Skin of body (tissue), 2 donors: Measurements from ENCODE around the gene PLCXD3. TPM values are rescaled to one million over a fixed set of nuclear protein-coding genes. Genes with fewer than 3 reads are reported as not detected.

Source experiments
- DNase-seq: peaks from one replicate; lab custom pipeline; 2025; lab: John Stamatoyannopoulos, UW
- total RNA-seq: library from RNA; depleted of rRNA; stranded (reverse); fragments of >200 nt; gene quantifications from one replicate; pipeline ENCODE4 v1.2.3, GENCODE V29; 2014

PLCXD3 gene
- 0.10 TPM for total RNA-seq

GRCh38 chr5:41510176-41510831 is at the start of gene PLCXD3:
TSS of gene PLCXD3 (minus strand) at chr5:41510601. CDS start at chr5:41510526, 75 bp downstream.
- no peak for DNase-seq

- DNase-seq, result no peak
Observed at GRCh38 chr5:41559184-41559583, 48.8 kb upstream of the PLCXD3 start.

GRCh38 chr5:41558295-41558694 is 47.9 kb upstream of the PLCXD3 start:
- no peak for DNase-seq

- DNase-seq, result no peak
Observed at GRCh38 chr5:41547991-41548390, 37.6 kb upstream of the PLCXD3 start.

- DNase-seq, result no peak
Observed at GRCh38 chr5:41542183-41542582, 31.8 kb upstream of the PLCXD3 start.

- DNase-seq, result no peak
Observed at GRCh38 chr5:41539454-41539853, 29.1 kb upstream of the PLCXD3 start.

GRCh38 chr5:41537581-41537980 is 27.2 kb upstream of the PLCXD3 start:
- DNase-seq, result no peak

GRCh38 chr5:41532485-41532884 is 22.1 kb upstream of the PLCXD3 start:
- DNase-seq, result no peak

GRCh38 chr5:41527201-41527779 is 16.9 kb upstream of the PLCXD3 start:
- DNase-seq, result no peak

- no peak for DNase-seq
Observed at GRCh38 chr5:41526699-41527098, 16.3 kb upstream of the PLCXD3 start.

- DNase-seq, result no peak
Observed at GRCh38 chr5:41524174-41524573, 13.8 kb upstream of the PLCXD3 start.

- DNase-seq, result no peak
Observed at GRCh38 chr5:41522193-41522786, 11.9 kb upstream of the PLCXD3 start.

- no peak for DNase-seq
Observed at GRCh38 chr5:41519801-41520200, 9.4 kb upstream of the PLCXD3 start.

- no peak for DNase-seq
Observed at GRCh38 chr5:41517909-41518308, 7.5 kb upstream of the PLCXD3 start.

GRCh38 chr5:41511241-41511640 is 840 bp upstream of the PLCXD3 start:
- DNase-seq, result no peak

- no peak for DNase-seq
Observed at GRCh38 chr5:41509399-41510175, 814 bp downstream of the PLCXD3 start.

- DNase-seq, result no peak
Observed at GRCh38 chr5:41508696-41509398, 1.6 kb downstream of the PLCXD3 start.

- DNase-seq, result no peak
Observed at GRCh38 chr5:41508186-41508585, 2.2 kb downstream of the PLCXD3 start.

- DNase-seq, result no peak
Observed at GRCh38 chr5:41507501-41507900, 2.9 kb downstream of the PLCXD3 start.

- no peak for DNase-seq
Observed at GRCh38 chr5:41503860-41504259, 6.5 kb downstream of the PLCXD3 start.

- DNase-seq, result no peak
Observed at GRCh38 chr5:41503310-41503709, 7.1 kb downstream of the PLCXD3 start.
